Germinal center (tissue), 1 donor: ENCODE data around the gene MYBPC2.
"Not testable (repeated sequence)": the region's sequence is repeated elsewhere in the genome, so short reads cannot be mapped to it uniquely, and the experiment has no call there.

Experiments
- DNase-seq: peaks from one replicate; pipeline ENCODE4 v3.0.0; 2012; ENCODE audit warnings: mixed read lengths, low spot score

MYBPC2 gene

GRCh38 chr19:50432221-50433028, at the start of gene MYBPC2:
TSS of gene MYBPC2 (plus strand) at chr19:50432892. CDS start at chr19:50432954, 62 bp downstream.
- no peak for DNase-seq

- no peak for DNase-seq
Observed at GRCh38 chr19:50383001-50383851, 49.5 kb upstream of the MYBPC2 start.

- peak; percentile 99 for DNase-seq
Observed at GRCh38 chr19:50383852-50384684, 48.6 kb upstream of the MYBPC2 start, which contains the start of gene POLD1. TSS of gene POLD1 (plus strand) at chr19:50384347. CDS start at chr19:50398852, 14,505 bp downstream.

DNA sequence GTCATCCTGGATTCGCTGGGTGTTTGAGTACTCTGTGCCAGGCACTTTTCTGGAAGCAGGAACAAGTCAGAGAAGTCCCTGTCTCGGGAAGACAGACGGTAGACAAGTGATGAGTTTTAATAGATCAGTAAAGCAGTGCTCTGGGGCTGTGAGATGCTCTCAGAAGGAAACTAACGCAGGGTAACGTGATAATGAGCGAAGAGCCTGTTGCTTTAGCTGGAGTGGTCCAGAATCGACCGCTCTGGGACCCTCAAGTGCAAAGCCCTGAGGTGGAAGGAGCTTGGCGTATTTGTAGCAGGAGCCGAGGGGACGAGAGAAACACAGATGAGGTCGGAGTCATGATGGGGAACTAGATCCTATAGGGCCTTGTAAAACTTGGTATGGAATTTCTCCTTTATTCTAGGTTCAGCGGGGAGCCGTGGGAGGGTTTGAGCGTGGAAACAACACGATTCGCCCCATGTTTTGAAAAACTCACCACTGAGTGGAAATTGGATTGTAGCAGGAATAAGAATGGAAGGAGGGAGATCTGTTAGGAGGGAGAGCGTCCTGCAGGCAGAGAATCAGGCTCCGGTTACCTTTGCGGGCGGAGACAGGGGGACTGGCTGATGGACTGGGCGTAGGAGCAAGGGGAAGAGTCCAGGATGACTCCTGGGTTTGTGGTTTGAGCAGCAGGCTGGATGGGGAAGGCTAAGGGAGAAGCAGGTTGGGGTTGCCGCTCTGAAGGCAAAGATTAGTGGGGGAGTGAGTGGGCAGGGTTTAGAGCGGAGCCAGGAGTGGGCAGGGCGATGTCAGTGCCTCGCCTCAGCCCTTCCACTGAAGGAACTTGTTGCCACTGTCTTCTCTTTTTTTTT, 47.8 kb upstream of the MYBPC2 start:
- DNase-seq, result no peak

DNA sequence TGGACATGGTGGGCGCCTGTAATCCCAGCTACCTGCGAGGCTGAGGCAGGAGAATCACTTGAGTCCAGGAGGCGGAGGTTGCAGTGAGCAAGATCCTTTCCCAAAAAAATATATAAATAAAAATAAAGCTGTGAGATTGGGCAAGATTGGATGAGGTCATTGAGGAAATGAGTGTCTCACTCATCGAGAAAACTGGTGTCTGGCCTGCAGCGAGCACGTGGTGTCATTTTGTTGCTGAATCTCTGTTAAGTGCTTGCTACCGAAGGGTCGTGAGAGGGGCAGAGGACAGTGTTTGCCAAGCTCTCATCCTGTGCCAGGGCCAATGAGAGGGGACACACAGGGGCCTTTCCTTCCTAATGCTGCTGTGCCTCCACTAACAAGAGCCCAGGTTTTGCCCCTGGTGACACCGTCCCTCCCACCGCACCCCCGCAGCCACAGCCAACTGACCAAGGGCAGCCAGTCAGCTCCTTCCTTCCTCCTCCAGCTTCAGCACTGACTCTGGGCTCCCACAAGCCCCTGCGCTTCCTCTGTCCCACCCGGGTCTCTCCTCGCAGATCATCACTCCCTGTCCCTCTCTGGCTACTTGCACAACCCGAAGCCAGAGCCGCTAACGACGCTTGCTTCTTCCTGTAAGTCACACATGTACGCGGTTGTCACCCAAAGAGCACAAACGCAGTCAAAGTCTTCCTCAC, 45.4 kb upstream of the MYBPC2 start:
- DNase-seq, result no peak

- DNase-seq, result no peak
Observed at GRCh38 chr19:50387868-50388245, 44.8 kb upstream of the MYBPC2 start.

DNA sequence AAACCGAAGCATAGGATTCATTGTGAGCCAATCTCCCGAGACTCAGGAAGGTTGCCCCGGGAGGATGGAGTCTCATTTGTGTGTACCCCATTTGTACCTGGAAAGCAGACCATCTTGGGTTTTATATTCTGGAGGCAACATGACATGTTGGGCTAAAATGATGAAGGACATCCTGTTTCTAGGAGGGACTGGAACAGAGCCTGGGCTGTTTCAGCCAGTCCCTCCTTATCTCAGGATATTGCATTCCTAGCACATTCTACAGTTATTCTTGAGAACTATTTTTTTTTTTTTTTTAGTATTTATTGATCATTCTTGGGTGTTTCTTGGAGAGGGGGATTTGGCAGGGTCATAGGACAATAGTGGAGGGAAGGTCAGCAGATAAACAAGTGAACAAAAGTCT, 42.4 kb upstream of the MYBPC2 start:
- not testable (repeated sequence) for DNase-seq

DNA sequence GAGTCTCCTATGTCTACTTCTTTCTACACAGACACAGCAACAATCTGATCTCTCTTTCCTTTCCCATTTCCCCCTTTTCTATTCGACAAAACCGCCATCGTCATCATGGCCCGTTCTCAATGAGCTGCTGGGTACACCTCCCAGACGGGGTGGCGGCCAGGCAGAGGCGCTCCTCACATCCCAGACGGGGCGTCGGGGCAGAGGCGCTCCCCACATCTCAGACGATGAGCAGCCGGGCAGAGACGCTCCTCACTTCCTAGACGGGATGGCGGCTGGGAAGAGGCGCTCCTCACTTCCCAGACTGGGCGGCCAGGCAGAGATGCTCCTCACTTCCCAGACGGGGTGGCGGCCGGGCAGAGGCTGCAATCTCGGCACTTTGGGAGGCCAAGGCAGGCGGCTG, 41.7 kb upstream of the MYBPC2 start:
- DNase-seq, result not testable (repeated sequence)

- DNase-seq, result no peak
Observed at GRCh38 chr19:50392759-50393158, 39.9 kb upstream of the MYBPC2 start.

- DNase-seq, result no peak
Observed at GRCh38 chr19:50393589-50393988, 39.1 kb upstream of the MYBPC2 start.

DNA sequence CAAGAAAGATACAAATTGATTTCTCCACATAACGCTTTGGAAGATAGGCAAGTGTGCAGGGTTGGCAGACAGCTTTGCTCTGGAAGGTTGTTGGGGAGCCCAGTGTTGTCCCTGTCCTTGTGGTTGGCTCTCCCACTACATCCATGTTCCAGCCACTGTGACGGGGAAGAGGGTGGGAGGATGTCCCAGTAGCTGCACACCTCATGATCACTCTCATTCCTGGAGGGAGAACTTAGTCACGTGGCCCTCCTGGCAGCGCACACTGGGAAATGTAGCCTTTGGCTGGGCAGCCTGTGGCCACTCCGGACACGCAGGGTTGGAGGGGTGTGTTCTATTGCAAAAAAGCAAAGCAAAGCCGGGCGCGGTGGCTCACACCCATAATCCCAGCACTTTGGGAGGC, 38.7 kb upstream of the MYBPC2 start:
- DNase-seq, result no peak

- no peak for DNase-seq
Observed at GRCh38 chr19:50398675-50399367, 33.9 kb upstream of the MYBPC2 start.

GRCh38 chr19:50399368-50399745, 33.3 kb upstream of the MYBPC2 start:
- DNase-seq, result no peak

DNA sequence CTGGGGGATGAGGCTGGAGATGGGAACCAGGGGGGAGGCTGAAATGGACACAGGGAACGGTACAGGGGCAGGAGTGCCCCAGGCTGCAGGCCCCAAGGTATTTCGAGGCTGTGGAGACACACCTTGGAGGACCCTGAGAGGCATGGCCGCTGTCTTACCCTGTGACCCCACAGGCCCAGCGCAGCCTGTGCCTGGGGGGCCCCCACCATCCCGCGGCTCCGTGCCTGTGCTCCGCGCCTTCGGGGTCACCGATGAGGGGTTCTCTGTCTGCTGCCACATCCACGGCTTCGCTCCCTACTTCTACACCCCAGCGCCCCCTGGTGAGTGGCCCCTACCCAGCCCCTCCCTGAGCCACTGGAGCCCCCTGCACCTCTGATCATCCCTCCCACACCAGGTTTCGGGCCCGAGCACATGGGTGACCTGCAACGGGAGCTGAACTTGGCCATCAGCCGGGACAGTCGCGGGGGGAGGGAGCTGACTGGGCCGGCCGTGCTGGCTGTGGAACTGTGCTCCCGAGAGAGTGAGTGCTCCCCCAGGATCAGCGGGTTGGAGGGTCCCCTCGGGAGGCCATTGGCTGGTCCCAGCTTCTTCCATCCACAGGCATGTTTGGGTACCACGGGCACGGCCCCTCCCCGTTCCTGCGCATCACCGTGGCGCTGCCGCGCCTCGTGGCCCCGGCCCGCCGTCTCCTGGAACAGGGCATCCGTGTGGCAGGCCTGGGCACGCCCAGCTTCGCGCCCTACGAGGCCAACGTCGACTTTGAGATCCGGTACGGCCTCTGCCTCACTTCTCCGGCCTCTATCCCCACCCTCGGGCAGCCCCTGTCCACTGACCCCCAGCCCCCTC, 30.9 kb upstream of the MYBPC2 start:
- DNase-seq, result no peak

DNA sequence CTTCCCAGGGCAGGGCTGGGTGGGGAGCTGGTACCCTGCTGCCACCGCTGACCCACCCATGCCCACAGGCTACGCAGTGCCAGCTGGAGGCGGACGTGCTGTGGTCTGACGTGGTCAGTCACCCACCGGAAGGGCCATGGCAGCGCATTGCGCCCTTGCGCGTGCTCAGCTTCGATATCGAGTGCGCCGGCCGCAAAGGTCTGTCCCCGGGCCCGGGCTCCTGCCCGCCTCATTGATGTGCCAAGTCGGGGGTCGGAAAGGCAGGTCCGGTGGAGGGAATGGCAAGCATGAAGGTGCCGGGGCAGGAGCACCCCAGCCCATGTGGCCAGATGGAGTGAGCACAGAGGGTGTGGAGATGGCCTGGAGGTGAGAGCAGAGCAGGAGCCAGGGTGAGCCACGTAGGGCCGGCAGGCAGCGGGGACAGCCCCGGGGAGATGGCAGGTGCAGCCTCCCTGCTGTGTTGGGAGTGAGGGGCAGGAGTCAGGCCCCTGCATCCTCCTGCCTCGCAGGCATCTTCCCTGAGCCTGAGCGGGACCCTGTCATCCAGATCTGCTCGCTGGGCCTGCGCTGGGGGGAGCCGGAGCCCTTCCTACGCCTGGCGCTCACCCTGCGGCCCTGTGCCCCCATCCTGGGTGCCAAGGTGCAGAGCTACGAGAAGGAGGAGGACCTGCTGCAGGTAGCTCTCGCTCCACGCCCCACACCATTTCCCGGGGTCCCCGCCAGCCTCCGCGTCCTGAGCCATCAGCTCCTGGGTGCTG, 30.0 kb upstream of the MYBPC2 start:
- no peak for DNase-seq

GRCh38 chr19:50406156-50406820, 26.4 kb upstream of the MYBPC2 start:
- no peak for DNase-seq

GRCh38 chr19:50406829-50407228, 25.9 kb upstream of the MYBPC2 start:
- no peak for DNase-seq

GRCh38 chr19:50409347-50409746, 23.3 kb upstream of the MYBPC2 start:
- DNase-seq, result no peak
